Measurements from ENCODE around the gene RSPH10B. TPM values are rescaled to one million over a fixed set of nuclear protein-coding genes. Genes with fewer than 3 reads are reported as not detected.
"Not testable (repeated sequence)": the region's sequence is repeated elsewhere in the genome, so short reads cannot be mapped to it uniquely, and the experiment has no call there.

Gene RSPH10B
- not detected for total RNA-seq
- long read RNA-seq, result 0 reads

DNA sequence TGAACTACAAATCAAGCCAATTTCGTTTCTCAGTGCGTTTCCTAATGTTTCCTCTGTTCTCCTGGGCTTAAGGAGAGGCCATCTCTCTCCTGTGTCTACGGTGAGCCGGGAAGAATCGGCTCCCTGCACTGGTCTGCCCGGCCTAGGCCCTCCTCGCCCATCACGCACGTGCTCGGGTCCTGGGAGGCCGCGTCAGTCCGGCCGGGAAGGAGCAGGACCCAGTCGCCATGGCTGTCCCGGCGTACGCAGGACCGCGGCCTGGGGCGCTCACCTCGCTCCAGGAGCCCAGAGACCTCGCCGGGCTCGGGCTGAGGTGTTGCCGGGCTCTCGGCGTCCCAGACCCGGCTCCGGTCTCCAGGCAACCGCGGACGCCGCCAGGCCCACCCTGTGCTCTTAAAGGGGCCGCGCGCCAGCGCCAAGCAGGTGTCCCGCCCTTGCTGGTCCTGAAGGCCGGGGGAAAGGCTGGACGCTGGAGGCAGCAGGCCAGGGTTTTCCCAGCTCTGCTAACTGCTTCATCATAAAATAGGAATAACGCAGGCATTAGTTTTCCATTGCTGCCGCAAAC, at the start of gene RSPH10B:
RSPH10B (minus strand) TSS at position 343 of the 565 bp plus-strand sequence. CDS start 3,573 bp downstream, outside the sequence.
- DNase-seq (ENCODE audit: low spot score), result not testable (repeated sequence)

GRCh38 chr7:6016653-6016966, 46.1 kb upstream of the RSPH10B start:
- no peak for DNase-seq (ENCODE audit: low spot score)

GRCh38 chr7:6015917-6016652, 45.6 kb upstream of the RSPH10B start:
- DNase-seq (ENCODE audit: low spot score), result no peak

- DNase-seq (ENCODE audit: low spot score), result no peak
Observed at GRCh38 chr7:6012355-6013104, 42.0 kb upstream of the RSPH10B start.

DNA sequence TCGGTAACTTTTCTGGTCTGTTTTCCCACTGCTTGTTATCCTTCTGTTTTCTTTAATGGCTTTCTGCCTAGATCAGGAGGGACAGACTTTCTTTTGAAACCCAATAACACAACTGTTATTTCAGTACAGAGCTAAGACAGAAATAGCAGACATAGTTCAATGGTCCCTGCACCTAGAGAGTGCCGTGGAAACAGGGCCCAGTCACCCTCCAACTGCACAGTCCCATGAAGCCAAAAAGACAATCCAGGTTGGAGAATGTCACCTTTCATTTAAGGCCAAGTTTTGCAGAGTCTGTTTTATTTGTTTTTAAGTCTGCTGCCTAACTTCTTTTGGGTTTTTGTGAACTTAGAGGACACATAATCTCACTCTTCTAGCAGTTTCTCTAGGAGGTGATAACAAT, 41.1 kb upstream of the RSPH10B start:
- DNase-seq (ENCODE audit: low spot score), result no peak

DNA sequence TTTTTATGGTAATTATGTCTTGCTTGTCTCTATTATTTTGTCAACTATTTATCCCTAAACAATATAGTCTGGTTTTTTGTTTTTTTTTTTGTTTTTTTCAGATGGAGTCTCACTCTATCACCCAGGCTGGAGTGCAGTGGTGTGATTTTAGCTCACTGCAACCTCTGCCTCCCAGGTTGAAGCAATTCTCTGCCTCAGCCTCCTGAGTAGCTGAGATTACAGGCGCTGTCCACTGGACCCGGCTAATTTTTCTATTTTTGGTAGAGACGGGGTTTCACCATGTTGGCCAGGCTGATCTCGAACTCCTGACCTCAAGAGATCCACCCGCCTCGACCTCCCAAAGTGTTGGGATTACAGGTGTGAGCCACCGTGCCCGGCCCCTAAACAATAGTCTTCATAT, 39.9 kb upstream of the RSPH10B start:
- not testable (repeated sequence) for DNase-seq (ENCODE audit: low spot score)

- DNase-seq (ENCODE audit: low spot score), result peak; percentile 99
Observed at GRCh38 chr7:6008668-6009611, 38.5 kb upstream of the RSPH10B start, which contains the start of the genes AIMP2 and PMS2. TSS of gene AIMP2 (plus strand) at chr7:6009272. CDS start at chr7:6009364, 92 bp downstream. TSS of gene PMS2 (minus strand) at chr7:6009049. CDS start at chr7:6009019, 30 bp downstream.

DNA sequence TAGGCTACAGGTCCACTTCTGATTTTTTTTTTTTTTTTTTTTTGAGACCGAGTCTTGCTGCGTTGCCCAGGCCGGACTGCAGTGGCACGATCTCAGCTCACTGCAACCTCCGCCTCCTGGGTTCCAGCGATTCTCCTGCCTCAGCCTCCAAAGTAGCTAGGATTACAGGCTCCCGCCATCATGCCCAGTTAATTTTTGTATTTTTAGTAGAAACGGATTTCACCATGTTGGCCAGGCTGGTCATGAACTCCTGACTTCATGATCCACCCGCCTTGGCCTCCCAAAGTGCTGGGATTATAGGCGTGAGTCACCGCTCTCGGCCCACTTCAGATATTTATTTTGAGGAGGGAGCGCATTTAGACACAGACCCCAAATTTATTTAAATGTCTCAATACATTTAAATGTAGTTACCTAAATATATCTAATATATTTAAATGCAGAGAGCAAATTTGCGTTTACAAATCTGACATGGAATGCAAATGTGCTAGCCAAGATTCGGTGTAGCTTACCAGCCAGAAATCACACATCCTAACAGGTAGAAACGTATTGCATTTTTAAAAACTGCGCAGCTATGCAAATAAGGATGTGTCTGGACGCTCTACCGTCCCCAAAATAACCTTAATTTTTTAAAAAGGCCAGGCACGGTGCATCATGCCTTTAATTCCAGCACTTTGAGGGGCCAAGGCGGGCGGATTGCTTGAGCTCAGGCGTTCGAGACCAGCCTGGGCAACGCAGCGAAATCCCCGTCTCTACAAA, 37.5 kb upstream of the RSPH10B start:
- DNase-seq (ENCODE audit: low spot score), result not testable (repeated sequence)

GRCh38 chr7:6007386-6007785, 36.9 kb upstream of the RSPH10B start:
- DNase-seq (ENCODE audit: low spot score), result no peak

DNA sequence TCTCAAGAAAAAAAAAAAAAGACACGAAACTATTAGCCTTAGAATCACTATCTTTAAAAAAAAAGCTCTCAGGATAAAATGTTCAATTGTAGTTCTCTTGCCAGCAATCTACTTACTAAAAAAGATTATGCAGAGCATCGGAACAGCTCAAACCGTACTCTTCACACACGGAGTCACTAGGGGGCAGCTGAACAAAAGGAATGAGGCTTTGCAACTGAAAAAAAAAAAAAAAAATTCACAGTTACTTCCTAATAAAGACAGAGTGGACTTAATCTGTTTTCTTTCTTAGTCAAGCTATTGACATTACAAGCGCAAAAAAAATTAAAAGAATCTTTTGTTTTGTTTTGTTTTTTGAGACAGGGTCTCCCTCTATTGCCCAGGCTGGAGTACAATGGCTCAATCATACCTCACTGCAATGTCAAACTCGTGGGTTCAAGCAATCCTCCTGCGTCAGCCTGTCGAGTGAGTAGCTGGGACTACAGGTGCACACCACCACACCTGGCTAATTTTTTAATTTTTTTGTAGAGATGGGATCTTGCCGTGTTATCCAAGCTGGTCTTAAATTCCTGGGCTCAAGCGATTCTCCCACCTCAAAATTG, 26.8 kb upstream of the RSPH10B start:
- DNase-seq (ENCODE audit: low spot score), result no peak

DNA sequence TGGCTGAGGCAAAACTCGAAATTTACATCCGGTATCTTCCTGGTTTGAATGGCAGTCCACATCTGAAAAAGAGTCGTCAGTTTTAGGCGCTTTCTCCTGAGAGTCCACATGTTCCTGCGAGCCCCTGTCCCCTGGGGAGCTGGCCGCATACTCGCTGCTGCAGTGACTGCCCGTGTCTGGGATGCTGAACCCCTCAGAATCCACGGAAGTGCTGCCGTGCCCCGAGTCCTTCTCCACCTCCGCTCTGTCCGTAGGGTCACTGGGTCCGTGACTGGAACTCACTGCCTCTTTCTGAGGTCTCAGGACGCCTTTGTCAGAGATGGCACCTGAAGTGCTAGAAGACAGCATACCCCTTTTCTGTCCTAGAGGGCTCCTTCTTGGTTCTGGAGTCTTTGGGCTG, 16.6 kb upstream of the RSPH10B start:
- not testable (repeated sequence) for DNase-seq (ENCODE audit: low spot score)

DNA sequence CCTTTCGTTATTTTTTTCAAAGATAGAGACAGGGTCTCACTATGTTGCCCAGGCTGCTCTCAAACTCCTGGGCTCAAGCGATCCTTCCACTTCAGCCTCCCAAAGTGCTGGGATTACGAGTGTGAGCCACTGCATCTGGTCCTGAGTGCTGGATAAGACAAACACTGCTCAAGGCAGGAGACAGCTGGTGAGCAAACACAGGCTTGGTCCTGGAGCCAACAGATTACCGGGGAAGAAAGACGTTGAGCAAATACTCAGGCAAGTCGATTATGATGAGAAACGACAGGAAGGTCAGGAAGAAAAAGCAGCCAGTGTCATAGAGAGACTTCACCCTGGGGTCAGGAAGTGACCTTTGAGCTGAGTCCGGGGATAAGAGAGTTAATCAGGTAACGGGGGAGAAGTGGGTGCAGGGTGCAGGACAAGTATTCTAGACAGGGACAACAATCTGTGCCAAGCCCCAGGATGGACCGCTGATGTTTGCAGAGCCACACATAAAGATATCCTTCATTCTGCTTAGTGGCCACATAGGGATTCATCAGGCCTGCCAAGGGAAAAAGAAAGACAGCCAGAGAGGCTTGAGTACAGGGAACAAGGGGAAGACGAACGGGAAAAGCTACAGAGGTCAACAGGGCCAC, 9.3 kb upstream of the RSPH10B start:
- not testable (repeated sequence) for DNase-seq (ENCODE audit: low spot score)

- not testable (repeated sequence) for DNase-seq (ENCODE audit: low spot score)
Observed at GRCh38 chr7:5973580-5973979, 3.1 kb upstream of the RSPH10B start.

- DNase-seq (ENCODE audit: low spot score), result not testable (repeated sequence)
Observed at GRCh38 chr7:5963810-5964209, 6.7 kb downstream of the RSPH10B start.

DNA sequence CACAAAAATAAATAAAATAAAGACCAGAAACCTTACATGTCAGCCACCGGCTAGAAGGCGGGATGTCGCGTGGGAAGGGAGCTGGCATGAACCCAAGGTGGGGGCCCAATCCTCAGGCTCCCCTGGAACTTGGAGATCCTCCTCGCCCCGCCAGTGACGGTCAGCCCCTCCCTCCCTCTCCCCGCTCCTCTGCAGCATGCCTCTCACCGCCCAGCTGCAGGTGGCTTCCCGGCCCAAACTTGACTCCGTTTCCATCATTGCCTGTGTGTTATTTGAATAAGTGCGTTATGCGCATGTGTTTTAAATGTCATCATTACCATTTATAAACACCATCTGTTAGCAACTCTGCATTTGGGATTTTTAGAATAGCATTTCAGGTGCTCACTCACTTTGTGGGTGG, 7.3 kb downstream of the RSPH10B start:
- not testable (repeated sequence) for DNase-seq (ENCODE audit: low spot score)

DNA sequence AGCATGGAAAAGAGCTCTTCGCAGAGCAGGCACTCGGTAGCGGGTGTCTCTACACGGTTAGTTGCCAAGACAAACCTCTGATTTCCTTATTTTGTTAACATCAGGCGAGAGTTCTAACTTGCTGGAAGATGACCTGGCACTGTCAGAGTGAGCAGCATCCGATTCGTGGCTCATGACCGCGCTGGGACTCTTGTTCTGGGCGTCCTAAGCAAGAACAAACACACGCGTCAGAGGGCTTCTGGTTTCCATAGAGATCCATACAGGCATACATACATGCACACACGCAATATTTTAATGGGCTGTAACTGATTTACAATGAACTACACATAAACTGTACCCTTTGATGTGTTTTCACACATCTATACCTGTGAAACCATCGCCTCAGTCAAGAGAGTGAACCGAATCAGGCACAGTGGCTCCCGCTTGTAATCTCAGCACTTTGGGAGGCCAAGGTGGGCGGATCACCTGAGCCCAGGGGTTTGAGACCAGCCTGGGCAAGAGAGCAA, 35.5 kb downstream of the RSPH10B start:
- not testable (repeated sequence) for DNase-seq (ENCODE audit: low spot score)

GRCh38 chr7:5931905-5932644, 38.4 kb downstream of the RSPH10B start:
- DNase-seq (ENCODE audit: low spot score), result not testable (repeated sequence)

GRCh38 chr7:5931250-5931649, 39.2 kb downstream of the RSPH10B start:
- DNase-seq (ENCODE audit: low spot score), result not testable (repeated sequence)

Data from mesenteric fat pad (tissue), 1 donor.